IMR-90 (cell line): ENCODE results near the gene CCN5.

Source experiments
- BHLHE40 ChIP-seq: fragments of 150-350 bp; IDR thresholded peaks from 2 replicates; pipeline ENCODE4 v1.6.1; 2016; ENCODE audit warnings: mild to moderate bottlenecking, low read depth, low read length
- CEBPB ChIP-seq: IDR thresholded peaks from 2 replicates; pipeline ENCODE4 v1.6.1; 2012; ENCODE audit warnings: low read depth, low read length, improper control_type of control experiment
- CHD1 ChIP-seq: IDR thresholded peaks from 2 replicates; pipeline ENCODE4 v1.6.1; 2012; ENCODE audit warnings: low read depth, low read length, improper control_type of control experiment
- CTCF ChIP-seq: conservative IDR thresholded peaks from 2 replicates; pipeline ENCODE4 v1.5.1; 2012; ENCODE audit warnings: mild to moderate bottlenecking, low read depth, low read length, improper control_type of control experiment
- FOS ChIP-seq: fragments of 150-350 bp; IDR thresholded peaks from 2 replicates; pipeline ENCODE4 v1.6.1; 2016; ENCODE audit warnings: low read depth, low read length
- MXI1 ChIP-seq: IDR thresholded peaks from 2 replicates; pipeline ENCODE4 v1.6.1; 2012; ENCODE audit warnings: low read depth, mild to moderate bottlenecking, low read length, moderate library complexity, borderline replicate concordance
- NFE2L2 ChIP-seq: fragments of 150-350 bp; IDR thresholded peaks from 2 replicates; pipeline ENCODE4 v1.6.1; 2016; ENCODE audit warnings: low read depth, mild to moderate bottlenecking, low read length
- POLR2A ChIP-seq: IDR thresholded peaks from 2 replicates; pipeline ENCODE4 v1.6.1; 2012; ENCODE audit warnings: mild to moderate bottlenecking, low read depth, low read length
- RAD21 ChIP-seq: IDR thresholded peaks from 2 replicates; pipeline ENCODE4 v1.6.1; 2012; ENCODE audit warnings: low read length, improper control_type of control experiment
- RFX5 ChIP-seq: IDR thresholded peaks from 2 replicates; pipeline ENCODE4 v1.8.0; 2012; ENCODE audit warnings: low read depth, mild to moderate bottlenecking, low read length, moderate library complexity
- SMC3 ChIP-seq: fragments of 150-350 bp; IDR thresholded peaks from 2 replicates; pipeline ENCODE4 v1.6.1; 2016; ENCODE audit warnings: low read depth, mild to moderate bottlenecking, antibody characterized with exemption, low read length, moderate library complexity
- USF2 ChIP-seq: fragments of 150-350 bp; IDR thresholded peaks from 2 replicates; pipeline ENCODE4 v1.6.1; 2017; ENCODE audit warnings: mild to moderate bottlenecking, antibody characterized with exemption, low read length, low read depth
- TF ChIP-seq, protein P1 (sequence below): fragments of 150-350 bp; IDR thresholded peaks from 2 replicates; pipeline ENCODE4 v1.6.1; 2016; ENCODE audit warnings: low read depth, mild to moderate bottlenecking, low read length, moderate library complexity, borderline replicate concordance

DNA sequence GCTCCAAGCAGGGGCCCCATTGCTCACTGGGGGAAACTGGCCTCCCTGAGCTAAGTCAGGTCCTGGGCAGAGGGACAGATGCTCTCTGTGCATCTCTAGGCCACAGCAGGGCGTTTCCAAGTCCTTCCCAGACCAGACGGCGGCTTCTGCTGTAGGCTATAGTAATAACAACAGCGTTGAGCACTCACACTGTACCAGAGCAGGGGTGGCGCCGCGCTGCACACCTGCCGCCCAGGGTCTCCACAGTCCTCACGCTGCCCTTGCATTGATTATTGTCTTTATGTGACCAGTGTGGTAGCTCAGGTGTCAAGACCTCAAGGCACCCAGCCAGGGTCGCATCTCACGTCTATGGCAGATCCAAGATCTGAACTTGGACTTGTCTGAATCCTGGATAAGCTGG lies 14.9 kb upstream of the CCN5 start:
- TF ChIP-seq MXI1 (no peak), BHLHE40 (no peak), FOS (no peak), CTCF (no peak), POLR2A (no peak), CHD1 (no peak), NFE2L2 (no peak), USF2 (no peak), RFX5 (no peak), SMC3 (no peak), CEBPB (no peak), RAD21 (no peak)
- TF ChIP-seq, protein P1, sequence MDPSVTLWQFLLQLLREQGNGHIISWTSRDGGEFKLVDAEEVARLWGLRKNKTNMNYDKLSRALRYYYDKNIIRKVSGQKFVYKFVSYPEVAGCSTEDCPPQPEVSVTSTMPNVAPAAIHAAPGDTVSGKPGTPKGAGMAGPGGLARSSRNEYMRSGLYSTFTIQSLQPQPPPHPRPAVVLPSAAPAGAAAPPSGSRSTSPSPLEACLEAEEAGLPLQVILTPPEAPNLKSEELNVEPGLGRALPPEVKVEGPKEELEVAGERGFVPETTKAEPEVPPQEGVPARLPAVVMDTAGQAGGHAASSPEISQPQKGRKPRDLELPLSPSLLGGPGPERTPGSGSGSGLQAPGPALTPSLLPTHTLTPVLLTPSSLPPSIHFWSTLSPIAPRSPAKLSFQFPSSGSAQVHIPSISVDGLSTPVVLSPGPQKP = no peak
